GM23338 (cell line): ENCODE results near the gene DENND6A. TPM values are rescaled to one million over a fixed set of nuclear protein-coding genes. Genes with fewer than 3 reads are reported as not detected.

ENCODE experiments used
- ATAC-seq: fragments of 200-7000 bp; cut with Tn5 transposase; 3 replicates; pipeline ENCODE4 v1.9.1; 2020
- DNase-seq: peaks from one replicate; pipeline ENCODE4 v3.0.0-alpha.2; 2015; ENCODE audit warnings: low spot score
- H2AFZ ChIP-seq: fragments of 200-600 bp; sonication (generic); 2 replicates; pipeline ENCODE4 v1.8.0; 2016; ENCODE audit warnings: antibody characterized with exemption, mild to moderate bottlenecking, moderate library complexity
- H3F3A ChIP-seq: fragments of 200-600 bp; sonication (generic); replicated peaks from 2 replicates; pipeline ENCODE4 v1.8.0; 2017; ENCODE audit warnings: antibody characterized with exemption, mixed run types, low read depth
- H3K27ac ChIP-seq: fragments of 200-600 bp; sonication (generic); 2 replicates; pipeline ENCODE4 v1.6.1; 2016; ENCODE audit warnings: low read depth
- H3K27me3 ChIP-seq: fragments of 200-600 bp; sonication (generic); 2 replicates; pipeline ENCODE4 v1.8.0; 2016; ENCODE audit warnings: mild to moderate bottlenecking, mixed run types, moderate library complexity; ENCODE audit not compliant: insufficient read depth
- H3K36me3 ChIP-seq: fragments of 200-600 bp; sonication (generic); 2 replicates; pipeline ENCODE4 v1.8.0; 2016; ENCODE audit warnings: mild to moderate bottlenecking; ENCODE audit not compliant: insufficient read depth
- H3K4me1 ChIP-seq: fragments of 200-600 bp; sonication (generic); 2 replicates; pipeline ENCODE4 v1.8.0; 2016; ENCODE audit warnings: mild to moderate bottlenecking, moderate library complexity; ENCODE audit not compliant: insufficient read depth
- H3K4me2 ChIP-seq: fragments of 200-600 bp; sonication (generic); 2 replicates; pipeline ENCODE4 v1.7.1; 2017; ENCODE audit warnings: mixed run types
- H3K4me3 ChIP-seq: fragments of 200-600 bp; sonication (generic); 2 replicates; pipeline ENCODE4 v1.6.1; 2016; ENCODE audit warnings: mixed run types
- H3K79me2 ChIP-seq: fragments of 200-600 bp; sonication (generic); replicated peaks from 2 replicates; pipeline ENCODE4 v1.8.0; 2017; ENCODE audit warnings: mild to moderate bottlenecking; ENCODE audit not compliant: insufficient read depth
- H3K9me2 ChIP-seq: fragments of 200-600 bp; sonication (generic); 2 replicates; pipeline ENCODE4 v1.8.0; 2017; ENCODE audit not compliant: insufficient read depth
- H4K20me1 ChIP-seq: fragments of 200-600 bp; sonication (generic); replicated peaks from 2 replicates; pipeline ENCODE4 v1.8.0; 2017; ENCODE audit warnings: mild to moderate bottlenecking; ENCODE audit not compliant: insufficient read depth
- H3K27ac Mint-ChIP-seq: 2 replicates; pipeline ENCODE4 v1.8.0; 2020; ENCODE audit warnings: inconsistent platforms, mild to moderate bottlenecking, moderate library complexity, mixed read lengths
- H3K27me3 Mint-ChIP-seq: 3 replicates; pipeline ENCODE4 v1.8.0; 2022; ENCODE audit warnings: low read depth, mild to moderate bottlenecking, moderate library complexity, mixed read lengths, inconsistent platforms; ENCODE audit not compliant: insufficient read depth, poor library complexity
- H3K36me3 Mint-ChIP-seq: 3 replicates; pipeline ENCODE4 v1.8.0; 2021; ENCODE audit warnings: low read depth, mild to moderate bottlenecking, inconsistent platforms, moderate library complexity, mixed read lengths
- H3K4me1 Mint-ChIP-seq: 3 replicates; pipeline ENCODE4 v1.8.0; 2020; ENCODE audit warnings: mild to moderate bottlenecking, inconsistent platforms, mixed read lengths
- H3K4me3 Mint-ChIP-seq: 3 replicates; pipeline ENCODE4 v1.8.0; 2021; ENCODE audit warnings: moderate library complexity, mild to moderate bottlenecking, inconsistent platforms, mixed read lengths
- H3K9me3 Mint-ChIP-seq: 3 replicates; pipeline ENCODE4 v1.8.0; 2020; ENCODE audit warnings: moderate library complexity, mild to moderate bottlenecking, inconsistent platforms, mixed read lengths
- CREB1 ChIP-seq: fragments of 250-450 bp; sonication (Bioruptor Pico); IDR thresholded peaks from 2 replicates; pipeline ENCODE4 v1.5.0; 2020; ENCODE audit warnings: low read depth, mild to moderate bottlenecking, moderate library complexity
- CTCF ChIP-seq, 2 experiments: fragments of 200-600 bp in 1 of 2; sonication (generic) in 1 of 2; conservative IDR thresholded peaks; 2 replicates each; pipeline versions ENCODE4 v1.5.1 to v1.6.1; 2016 to 2017; ENCODE audit warnings: antibody characterized with exemption in 2 of 2, low read depth in 2 of 2, mild to moderate bottlenecking in 2 of 2, moderate library complexity in 1 of 2
- ETS1 ChIP-seq: IDR thresholded peaks from 2 replicates; pipeline ENCODE4 v1.6.1; 2016; ENCODE audit warnings: antibody characterized with exemption
- EZH2 ChIP-seq: fragments of 200-600 bp; sonication (generic); IDR thresholded peaks from one replicate; pipeline ENCODE4 v1.8.0; 2017; ENCODE audit warnings: antibody characterized with exemption, mild to moderate bottlenecking, low read depth; ENCODE audit not compliant: unreplicated experiment
- EZH2phosphoT487 ChIP-seq: fragments of 200-600 bp; sonication (generic); IDR thresholded peaks from one replicate; pipeline ENCODE4 v1.8.1; 2018; ENCODE audit warnings: antibody characterized with exemption; ENCODE audit not compliant: unreplicated experiment
- JUNB ChIP-seq: IDR thresholded peaks from one replicate; pipeline ENCODE4 v1.6.1; 2016; ENCODE audit warnings: antibody characterized with exemption; ENCODE audit not compliant: unreplicated experiment
- NANOG ChIP-seq: IDR thresholded peaks from 2 replicates; pipeline ENCODE4 v1.6.1; 2016; ENCODE audit warnings: antibody characterized with exemption, borderline replicate concordance
- POLR2AphosphoS5 ChIP-seq: IDR thresholded peaks from 2 replicates; pipeline ENCODE4 v1.6.1; 2016; ENCODE audit warnings: antibody characterized with exemption, low read depth
- STAT1 ChIP-seq: IDR thresholded peaks from one replicate; pipeline ENCODE4 v1.6.1; 2016; ENCODE audit warnings: antibody characterized with exemption; ENCODE audit not compliant: unreplicated experiment
- ZNF114 ChIP-seq: fragments of 250-450 bp; sonication (Bioruptor Pico); IDR thresholded peaks from 2 replicates; pipeline ENCODE4 v1.5.0; 2020; ENCODE audit warnings: mild to moderate bottlenecking, moderate library complexity
- ZNF331 ChIP-seq: fragments of 250-450 bp; sonication (Bioruptor Pico); IDR thresholded peaks from 2 replicates; pipeline ENCODE4 v1.5.0; 2020; ENCODE audit warnings: low read depth, mild to moderate bottlenecking, moderate library complexity
- ZNF462 ChIP-seq: fragments of 250-450 bp; sonication (Bioruptor Pico); IDR thresholded peaks from 2 replicates; pipeline ENCODE4 v1.5.0; 2020; ENCODE audit warnings: mild to moderate bottlenecking, moderate library complexity
- polyA plus RNA-seq: library from polyadenylated mRNA; unstranded; fragments of >200 nt; fragmentation: Nextera tagmentation; extraction: Ambion mirVana; gene quantifications from 2 replicates; pipeline ENCODE4 v1.2.1, GENCODE V29; 2016
- total RNA-seq: library from RNA; depleted of rRNA; stranded (reverse); fragments of >200 nt; shearing (Covaris generic); gene quantifications from 2 replicates; pipeline ENCODE4 v1.2.3, GENCODE V29; 2014
- TF ChIP-seq, protein P1 (sequence below): IDR thresholded peaks from one replicate; pipeline ENCODE4 v1.6.1; 2018; ENCODE audit warnings: antibody characterized with exemption; ENCODE audit not compliant: unreplicated experiment

The DENND6A gene
- total and polyA plus RNA-seq, 2 experiments from 2014 or later = 7.5 to 17.5 TPM

GRCh38 chr3:57647292-57647940 is 45.5 kb downstream of the DENND6A start:
- peak overlapping the region; percentile 57; the same call in 1 of the 2 replicates for H3K27ac Mint-ChIP-seq
- Histone ChIP-seq H3K9me2 (no peaks in the 10 kb centered on the region), H2AFZ (no peak overlapping the region), H3F3A (no peaks in the 10 kb centered on the region), H3K79me2 (no peaks in the 10 kb centered on the region), H4K20me1 (no peaks in the 10 kb centered on the region), H3K27ac (no peak overlapping the region), H3K36me3 (no peaks in the 10 kb centered on the region; the same call in 1 of the 2 replicates), H3K27me3 (no peaks in the 10 kb centered on the region), H3K4me3 (no peak overlapping the region), H3K4me2 (no peak overlapping the region), H3K4me1 (no peaks in the 10 kb centered on the region)
- peaks cover 50% of the 10 kb centered on the region for H3K36me3 Mint-ChIP-seq
- H3K27me3 Mint-ChIP-seq = no peaks in the 10 kb centered on the region
- peaks cover 18% of the 10 kb centered on the region; the same call in 2 of the 3 replicates for H3K9me3 Mint-ChIP-seq
- no peak overlapping the region for H3K4me3 Mint-ChIP-seq
- DNase-seq = no peak
- TF ChIP-seq ETS1 (no peak), EZH2 (no peak), POLR2AphosphoS5 (no peak), ZNF114 (CRISPR knock-in tag) (no peak), STAT1 (no peak), JUNB (no peak), EZH2phosphoT487 (no peak), NANOG (no peak), CTCF (conservative IDR thresholded peaks at IDR 0.05; ENCODE audit: low read depth in 2 of 2) (no peak), ZNF462 (no peak), CREB1 (no peak), ZNF331 (no peak)
- TF ChIP-seq, protein P1, sequence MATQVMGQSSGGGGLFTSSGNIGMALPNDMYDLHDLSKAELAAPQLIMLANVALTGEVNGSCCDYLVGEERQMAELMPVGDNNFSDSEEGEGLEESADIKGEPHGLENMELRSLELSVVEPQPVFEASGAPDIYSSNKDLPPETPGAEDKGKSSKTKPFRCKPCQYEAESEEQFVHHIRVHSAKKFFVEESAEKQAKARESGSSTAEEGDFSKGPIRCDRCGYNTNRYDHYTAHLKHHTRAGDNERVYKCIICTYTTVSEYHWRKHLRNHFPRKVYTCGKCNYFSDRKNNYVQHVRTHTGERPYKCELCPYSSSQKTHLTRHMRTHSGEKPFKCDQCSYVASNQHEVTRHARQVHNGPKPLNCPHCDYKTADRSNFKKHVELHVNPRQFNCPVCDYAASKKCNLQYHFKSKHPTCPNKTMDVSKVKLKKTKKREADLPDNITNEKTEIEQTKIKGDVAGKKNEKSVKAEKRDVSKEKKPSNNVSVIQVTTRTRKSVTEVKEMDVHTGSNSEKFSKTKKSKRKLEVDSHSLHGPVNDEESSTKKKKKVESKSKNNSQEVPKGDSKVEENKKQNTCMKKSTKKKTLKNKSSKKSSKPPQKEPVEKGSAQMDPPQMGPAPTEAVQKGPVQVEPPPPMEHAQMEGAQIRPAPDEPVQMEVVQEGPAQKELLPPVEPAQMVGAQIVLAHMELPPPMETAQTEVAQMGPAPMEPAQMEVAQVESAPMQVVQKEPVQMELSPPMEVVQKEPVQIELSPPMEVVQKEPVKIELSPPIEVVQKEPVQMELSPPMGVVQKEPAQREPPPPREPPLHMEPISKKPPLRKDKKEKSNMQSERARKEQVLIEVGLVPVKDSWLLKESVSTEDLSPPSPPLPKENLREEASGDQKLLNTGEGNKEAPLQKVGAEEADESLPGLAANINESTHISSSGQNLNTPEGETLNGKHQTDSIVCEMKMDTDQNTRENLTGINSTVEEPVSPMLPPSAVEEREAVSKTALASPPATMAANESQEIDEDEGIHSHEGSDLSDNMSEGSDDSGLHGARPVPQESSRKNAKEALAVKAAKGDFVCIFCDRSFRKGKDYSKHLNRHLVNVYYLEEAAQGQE = no peak
- no peaks in the 10 kb centered on the region; the same call in 2 of the 3 replicates for H3K4me1 Mint-ChIP-seq
- no peak for ATAC-seq
